ENCODE measurements around the gene THAP8.
A peak's percentile ranks its signal among the peaks of the same experiment; 100 is the strongest.

Gene THAP8

DNA sequence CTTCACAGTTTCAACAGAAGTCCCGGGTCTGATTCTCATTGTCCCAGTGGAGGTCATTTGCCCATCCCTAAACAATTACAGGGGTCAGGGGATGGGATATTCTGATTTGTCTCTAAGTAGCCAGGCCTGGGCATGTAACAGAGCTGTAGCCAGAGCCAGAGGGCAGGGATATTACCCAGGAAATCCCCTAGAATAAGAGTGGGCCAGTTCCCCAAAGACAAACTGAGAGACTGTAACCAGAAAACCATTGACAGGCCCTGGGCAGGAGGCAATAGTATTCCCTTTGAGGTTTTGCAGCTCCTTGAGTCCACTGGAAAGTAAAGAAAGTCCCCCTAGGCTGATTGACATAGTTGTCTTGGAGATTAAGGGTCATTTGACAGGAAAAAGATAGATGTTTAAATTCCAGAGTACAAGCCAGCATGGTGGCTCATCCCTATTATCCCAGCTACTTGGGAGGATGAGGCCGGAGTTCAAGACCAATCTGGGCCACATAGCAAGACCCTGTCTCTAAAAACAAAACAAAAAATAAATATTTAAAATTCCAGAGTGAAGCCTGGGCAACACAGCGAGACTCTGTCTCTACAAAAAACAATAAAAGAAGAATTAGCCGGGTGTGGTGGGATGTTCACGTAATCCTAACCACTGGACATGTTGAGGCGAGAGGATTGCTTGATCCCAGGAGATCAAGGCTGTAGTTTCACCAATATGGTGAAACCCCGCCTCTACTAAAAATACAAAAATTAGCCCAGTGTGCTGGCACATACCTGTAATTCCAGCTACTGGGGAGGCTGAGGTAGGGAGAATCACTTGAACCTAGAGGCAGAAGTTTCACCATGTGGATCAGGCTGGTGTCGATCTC, 60.9 kb downstream of the THAP8 start:
- DNase-seq, result no peak

DNA sequence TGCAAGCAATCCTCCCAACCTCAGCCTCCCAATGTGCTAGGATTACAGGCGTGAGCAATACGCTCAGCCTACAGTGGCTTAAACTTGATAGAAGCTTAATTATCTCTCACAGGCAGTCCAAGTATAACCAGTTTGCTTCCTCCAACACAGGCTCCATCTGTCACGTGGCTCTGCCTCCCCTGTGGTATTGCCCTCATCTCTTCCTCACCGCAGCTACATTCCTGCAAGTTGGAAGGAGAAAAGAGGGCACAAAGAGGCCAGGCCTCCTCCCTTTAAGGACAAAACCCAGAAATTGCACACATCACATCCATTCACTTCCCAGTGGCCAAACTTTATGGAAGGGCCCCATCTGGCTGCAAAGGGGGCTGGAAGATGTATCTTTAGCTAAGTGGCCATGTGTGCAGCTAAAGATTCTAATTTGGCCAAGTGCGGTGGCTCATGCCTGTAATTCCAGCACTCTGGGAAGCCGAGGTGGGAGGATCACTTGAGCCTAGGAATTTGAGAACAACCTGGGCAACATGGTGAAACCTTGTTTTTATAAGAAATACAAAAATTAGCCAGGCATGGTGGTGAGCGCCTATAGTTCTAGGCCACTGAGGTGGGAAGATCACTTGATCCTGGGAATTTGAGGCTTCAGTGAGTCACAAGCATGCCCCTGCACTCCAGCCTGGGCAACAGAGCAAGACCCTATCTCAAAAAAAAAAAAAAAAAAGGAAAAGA, 62.2 kb downstream of the THAP8 start:
- no peak for DNase-seq

DNA sequence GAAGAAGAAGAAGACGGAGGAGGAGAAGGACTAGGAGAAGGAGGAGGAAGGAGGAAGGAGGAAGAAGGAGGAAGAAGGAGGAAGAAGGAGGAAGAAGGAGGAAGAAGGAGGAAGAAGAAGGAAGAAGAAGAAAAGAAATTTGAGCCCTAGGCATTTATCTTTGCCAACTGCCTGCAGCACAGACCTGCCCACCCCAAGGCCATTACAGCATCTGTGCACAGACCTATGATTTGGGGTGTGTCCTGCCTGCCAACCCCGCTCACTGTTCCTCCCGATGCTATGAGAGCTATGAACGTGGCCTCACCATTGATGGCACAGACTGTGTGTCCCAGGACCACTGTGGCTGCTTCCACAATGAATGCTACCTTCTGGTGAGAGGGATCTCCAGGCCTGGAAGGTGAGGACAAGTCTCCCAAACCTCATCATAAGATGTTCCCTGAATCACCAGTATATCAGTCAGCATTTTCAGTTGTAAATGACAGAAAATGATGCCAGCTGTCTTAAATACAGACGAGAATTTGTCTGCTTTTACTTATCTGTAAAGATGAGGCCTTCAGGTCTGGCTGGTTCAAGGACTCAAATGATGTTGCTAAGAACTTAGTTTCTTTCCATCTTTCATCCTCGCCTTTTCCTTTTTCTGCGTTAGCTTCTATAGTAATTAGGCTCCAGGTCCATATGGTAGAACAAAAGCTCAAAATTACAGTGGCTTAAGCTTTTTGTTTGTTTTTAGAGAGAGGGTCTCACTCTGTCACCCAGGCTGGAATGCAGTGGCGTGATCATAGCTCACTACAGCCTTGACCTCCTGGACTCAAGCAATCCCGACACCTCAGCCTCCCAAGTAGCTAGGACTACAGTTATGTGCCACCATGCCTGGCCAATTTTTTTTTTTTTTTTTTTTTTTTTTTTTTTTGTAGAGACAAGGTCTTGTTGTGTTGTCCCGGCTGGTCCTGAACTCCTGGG, 63.0 kb downstream of the THAP8 start:
- DNase-seq, result no peak

DNA sequence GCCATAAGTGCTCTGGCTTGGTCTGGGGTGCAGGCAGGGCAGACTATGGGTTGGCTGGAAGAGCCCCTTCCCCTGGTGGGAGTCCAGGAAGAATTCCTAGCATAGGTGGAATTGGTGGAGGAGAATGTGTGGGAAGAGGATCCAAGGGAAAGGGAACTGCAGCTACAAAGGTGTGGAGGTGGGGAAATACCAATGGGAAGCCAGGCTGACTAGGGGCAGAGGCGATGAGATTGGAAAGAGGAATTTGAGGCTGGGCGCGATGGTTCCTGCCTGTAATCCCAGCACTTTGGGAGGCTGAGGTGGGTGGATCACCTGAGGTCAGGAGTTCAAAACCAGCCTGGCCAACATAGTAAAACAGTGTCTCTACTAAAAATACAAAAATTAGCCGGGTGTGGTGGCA, 63.9 kb downstream of the THAP8 start:
- DNase-seq, result no peak

DNA sequence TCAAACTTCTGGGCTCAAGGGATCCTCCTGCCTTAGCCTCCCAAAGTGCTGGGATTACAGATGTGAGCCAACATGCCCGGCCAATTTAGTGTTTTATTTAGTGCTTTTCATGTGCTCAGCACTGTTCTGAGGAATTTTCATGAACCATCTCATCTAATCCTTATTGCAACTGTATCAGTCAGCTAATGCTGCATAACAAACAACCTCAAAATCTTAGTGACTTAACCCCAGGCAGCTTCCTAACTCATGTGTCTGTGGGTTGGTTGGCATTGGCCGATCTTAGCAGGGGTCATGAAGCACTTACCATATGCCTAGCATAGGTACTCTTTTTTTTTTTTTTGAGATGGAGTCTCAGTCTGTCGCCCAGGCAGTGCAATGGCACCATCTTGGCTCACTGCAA, 65.3 kb downstream of the THAP8 start:
- no peak for DNase-seq

DNA sequence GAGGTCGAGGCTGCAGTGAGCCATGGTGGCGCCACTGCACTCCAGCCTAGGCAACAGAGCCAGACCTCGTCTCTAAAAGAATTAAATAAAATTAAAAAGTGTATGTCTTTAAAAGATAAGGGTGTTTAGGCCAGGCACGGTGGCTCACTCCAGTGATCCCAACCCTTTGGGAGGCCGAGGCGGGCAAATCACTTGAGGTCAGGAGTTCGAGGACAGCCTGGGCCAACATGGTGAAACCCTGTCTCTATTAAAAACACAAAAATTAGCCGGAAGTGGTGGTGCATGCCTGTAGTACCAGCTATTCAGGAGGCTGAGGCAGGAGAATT, 66.6 kb downstream of the THAP8 start:
- no peak for DNase-seq

DNA sequence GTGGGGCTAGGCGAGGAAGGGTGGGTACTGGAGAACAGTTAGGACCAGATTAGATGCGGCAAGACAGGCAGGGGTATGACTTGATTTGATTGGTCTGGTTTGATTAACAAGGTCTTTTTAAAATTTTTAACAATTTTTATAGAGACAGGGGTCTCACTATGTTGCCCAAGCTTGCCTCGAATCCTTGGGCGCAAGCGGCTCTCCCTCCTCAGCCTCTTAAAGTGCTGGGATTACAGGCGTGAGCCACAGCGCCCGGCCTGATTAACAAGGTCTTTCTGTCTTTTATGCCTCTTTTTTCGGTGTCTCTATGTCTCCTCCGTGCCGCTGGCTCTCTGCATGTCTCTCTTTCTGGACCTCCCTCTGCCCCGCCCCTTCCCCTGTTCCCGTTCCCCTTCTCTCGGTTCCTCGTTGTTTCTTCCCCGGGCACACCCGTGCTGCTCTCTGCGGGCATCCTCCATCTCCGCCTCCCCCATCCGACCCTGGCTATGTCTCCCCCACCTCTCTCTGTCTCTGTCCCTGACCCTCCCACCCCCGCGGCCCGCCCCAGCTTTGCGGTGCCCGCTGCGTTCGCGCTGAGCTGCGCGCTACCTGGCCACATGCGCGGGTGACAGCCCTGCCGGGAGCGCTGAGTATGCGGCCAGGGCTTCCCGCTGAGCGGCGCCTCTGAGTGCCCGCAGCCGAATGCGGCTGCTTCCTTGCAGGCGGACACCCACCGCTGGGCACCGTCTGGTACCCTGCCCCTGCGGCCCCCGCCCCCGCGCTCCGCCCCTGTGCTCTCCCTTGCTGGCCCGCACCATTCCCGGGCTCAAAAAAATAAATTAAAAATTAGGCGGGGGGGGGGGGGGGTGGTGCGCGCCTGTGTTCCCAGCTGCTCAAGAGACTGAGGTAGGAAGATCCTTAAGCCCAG, 67.2 kb downstream of the THAP8 start:
- DNase-seq, result peak; percentile 33

DNA sequence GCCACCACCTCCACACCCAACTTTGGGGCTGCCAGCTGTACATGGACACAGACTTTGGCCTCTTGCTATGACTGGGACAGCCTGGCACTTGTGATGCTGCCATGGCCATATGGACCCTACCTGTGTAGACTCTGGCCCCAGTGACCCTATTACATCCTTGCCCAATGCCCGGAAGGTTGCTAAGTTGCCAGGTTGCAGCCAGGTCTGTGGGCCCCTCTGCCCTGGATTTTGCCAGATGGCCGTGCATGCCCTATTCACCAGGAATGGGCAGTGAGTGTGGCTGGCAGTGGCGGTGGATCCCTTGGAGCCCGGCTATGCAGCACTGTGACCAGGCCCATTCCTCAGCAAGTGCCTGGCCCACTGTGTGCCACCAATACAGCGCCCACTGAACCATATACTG, 68.0 kb downstream of the THAP8 start:
- no peak for DNase-seq
